H1 (cell line): ENCODE measurements around the gene MRPL54. TPM values are rescaled to one million over a fixed set of nuclear protein-coding genes. Genes with fewer than 3 reads are reported as not detected.

Source experiments
- CBX5 ChIP-seq: fragments of 300-800, 300-1000 bp; sonication (generic); IDR thresholded peaks from 2 replicates; pipeline ENCODE4 v1.7.1; 2016; ENCODE audit warnings: antibody characterized with exemption, low read length, low read depth
- FOSL1 ChIP-seq: IDR thresholded peaks from 2 replicates; pipeline ENCODE4 v1.6.1; 2011; ENCODE audit warnings: mild to moderate bottlenecking, low read depth, low read length, moderate library complexity; ENCODE audit not compliant: insufficient read depth
- RAD21 ChIP-seq, 2 experiments: IDR thresholded peaks in 1 of 2; conservative IDR thresholded peaks in 1 of 2; 2 replicates each; pipeline ENCODE4 v1.6.1; 2011; ENCODE audit warnings: low read depth in 2 of 2, low read length in 2 of 2, improper control_type of control experiment in 1 of 2, inconsistent platforms in 1 of 2, mild to moderate bottlenecking in 1 of 2, moderate library complexity in 1 of 2
- SIX5 ChIP-seq: IDR thresholded peaks from 2 replicates; pipeline ENCODE4 v1.6.1; 2011; ENCODE audit warnings: mild to moderate bottlenecking, low read depth, low read length
- polyA plus RNA-seq, 7 experiments: library from polyadenylated mRNA; depleted of rRNA in 3 of 7; stranded (reverse) in 5 of 7; unstranded in 2 of 7; fragments of >200 nt in 5 of 7; fragments of 200-250 nt in 2 of 7; gene quantifications; 1 replicate in 5 of 7; 2 replicates in 1 of 7; 4 replicates in 1 of 7; pipeline versions ENCODE4 v1.2.1 to v1.2.3, GENCODE V29; 2011 to 2013; ENCODE audit warnings: missing spikeins in 2 of 7, mixed read lengths in 2 of 7
- total RNA-seq: library from RNA; stranded (reverse); fragmentation: NEBNext Ultra II Directional; extraction: Animal tissue kit (Norgen Biotek cat#: 25700); gene quantifications from 2 replicates; pipeline ENCODE4 v1.2.1, GENCODE V29; 2021
- TF ChIP-seq, protein P1 (sequence below): fragments of 300-600 bp; sonication (generic); IDR thresholded peaks from 2 replicates; pipeline ENCODE4 v1.7.1; 2012; ENCODE audit warnings: low read length, moderate library complexity, mild to moderate bottlenecking, inconsistent platforms; ENCODE audit not compliant: insufficient replicate concordance
- TF ChIP-seq, protein P2 (sequence below): IDR thresholded peaks from 2 replicates; pipeline ENCODE4 v1.6.1; 2012; ENCODE audit warnings: inconsistent platforms
- TF ChIP-seq, protein P3 (sequence below): IDR thresholded peaks from 2 replicates; pipeline ENCODE4 v1.6.1; 2012; ENCODE audit warnings: low read length, inconsistent platforms

MRPL54 gene
- total and polyA plus RNA-seq, 2 of the 8 experiments (the other 6 are each of a cell fraction or from before 2014, with no cell fraction given), result 63.8 to 72.8 TPM

DNA sequence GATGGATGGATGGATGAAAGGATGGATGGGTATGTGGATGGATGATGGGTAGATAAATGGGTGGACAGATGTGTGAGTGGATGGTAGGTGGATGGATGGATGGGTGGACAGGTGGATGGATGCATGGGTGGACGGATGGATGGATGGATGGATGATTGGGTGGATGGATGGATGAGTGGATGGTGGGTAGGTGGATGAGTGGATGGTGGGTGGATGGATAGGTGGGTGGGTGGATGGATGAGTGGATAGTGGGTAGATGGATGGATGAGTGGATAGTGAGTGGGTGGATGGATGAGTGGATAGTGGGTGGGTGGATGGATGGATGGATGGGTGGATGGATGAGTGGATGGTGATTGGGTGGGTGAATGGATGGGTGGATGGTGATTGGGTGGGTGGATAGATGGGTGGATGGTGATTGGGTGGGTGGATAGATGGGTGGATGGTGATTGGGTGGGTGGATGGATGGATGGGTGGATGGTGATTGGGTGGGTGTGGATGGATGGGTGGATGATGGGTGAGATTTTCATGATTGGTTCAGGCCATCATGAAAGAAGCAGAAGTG is 14.1 kb downstream of the MRPL54 start (continued):
- TF ChIP-seq, protein P1, sequence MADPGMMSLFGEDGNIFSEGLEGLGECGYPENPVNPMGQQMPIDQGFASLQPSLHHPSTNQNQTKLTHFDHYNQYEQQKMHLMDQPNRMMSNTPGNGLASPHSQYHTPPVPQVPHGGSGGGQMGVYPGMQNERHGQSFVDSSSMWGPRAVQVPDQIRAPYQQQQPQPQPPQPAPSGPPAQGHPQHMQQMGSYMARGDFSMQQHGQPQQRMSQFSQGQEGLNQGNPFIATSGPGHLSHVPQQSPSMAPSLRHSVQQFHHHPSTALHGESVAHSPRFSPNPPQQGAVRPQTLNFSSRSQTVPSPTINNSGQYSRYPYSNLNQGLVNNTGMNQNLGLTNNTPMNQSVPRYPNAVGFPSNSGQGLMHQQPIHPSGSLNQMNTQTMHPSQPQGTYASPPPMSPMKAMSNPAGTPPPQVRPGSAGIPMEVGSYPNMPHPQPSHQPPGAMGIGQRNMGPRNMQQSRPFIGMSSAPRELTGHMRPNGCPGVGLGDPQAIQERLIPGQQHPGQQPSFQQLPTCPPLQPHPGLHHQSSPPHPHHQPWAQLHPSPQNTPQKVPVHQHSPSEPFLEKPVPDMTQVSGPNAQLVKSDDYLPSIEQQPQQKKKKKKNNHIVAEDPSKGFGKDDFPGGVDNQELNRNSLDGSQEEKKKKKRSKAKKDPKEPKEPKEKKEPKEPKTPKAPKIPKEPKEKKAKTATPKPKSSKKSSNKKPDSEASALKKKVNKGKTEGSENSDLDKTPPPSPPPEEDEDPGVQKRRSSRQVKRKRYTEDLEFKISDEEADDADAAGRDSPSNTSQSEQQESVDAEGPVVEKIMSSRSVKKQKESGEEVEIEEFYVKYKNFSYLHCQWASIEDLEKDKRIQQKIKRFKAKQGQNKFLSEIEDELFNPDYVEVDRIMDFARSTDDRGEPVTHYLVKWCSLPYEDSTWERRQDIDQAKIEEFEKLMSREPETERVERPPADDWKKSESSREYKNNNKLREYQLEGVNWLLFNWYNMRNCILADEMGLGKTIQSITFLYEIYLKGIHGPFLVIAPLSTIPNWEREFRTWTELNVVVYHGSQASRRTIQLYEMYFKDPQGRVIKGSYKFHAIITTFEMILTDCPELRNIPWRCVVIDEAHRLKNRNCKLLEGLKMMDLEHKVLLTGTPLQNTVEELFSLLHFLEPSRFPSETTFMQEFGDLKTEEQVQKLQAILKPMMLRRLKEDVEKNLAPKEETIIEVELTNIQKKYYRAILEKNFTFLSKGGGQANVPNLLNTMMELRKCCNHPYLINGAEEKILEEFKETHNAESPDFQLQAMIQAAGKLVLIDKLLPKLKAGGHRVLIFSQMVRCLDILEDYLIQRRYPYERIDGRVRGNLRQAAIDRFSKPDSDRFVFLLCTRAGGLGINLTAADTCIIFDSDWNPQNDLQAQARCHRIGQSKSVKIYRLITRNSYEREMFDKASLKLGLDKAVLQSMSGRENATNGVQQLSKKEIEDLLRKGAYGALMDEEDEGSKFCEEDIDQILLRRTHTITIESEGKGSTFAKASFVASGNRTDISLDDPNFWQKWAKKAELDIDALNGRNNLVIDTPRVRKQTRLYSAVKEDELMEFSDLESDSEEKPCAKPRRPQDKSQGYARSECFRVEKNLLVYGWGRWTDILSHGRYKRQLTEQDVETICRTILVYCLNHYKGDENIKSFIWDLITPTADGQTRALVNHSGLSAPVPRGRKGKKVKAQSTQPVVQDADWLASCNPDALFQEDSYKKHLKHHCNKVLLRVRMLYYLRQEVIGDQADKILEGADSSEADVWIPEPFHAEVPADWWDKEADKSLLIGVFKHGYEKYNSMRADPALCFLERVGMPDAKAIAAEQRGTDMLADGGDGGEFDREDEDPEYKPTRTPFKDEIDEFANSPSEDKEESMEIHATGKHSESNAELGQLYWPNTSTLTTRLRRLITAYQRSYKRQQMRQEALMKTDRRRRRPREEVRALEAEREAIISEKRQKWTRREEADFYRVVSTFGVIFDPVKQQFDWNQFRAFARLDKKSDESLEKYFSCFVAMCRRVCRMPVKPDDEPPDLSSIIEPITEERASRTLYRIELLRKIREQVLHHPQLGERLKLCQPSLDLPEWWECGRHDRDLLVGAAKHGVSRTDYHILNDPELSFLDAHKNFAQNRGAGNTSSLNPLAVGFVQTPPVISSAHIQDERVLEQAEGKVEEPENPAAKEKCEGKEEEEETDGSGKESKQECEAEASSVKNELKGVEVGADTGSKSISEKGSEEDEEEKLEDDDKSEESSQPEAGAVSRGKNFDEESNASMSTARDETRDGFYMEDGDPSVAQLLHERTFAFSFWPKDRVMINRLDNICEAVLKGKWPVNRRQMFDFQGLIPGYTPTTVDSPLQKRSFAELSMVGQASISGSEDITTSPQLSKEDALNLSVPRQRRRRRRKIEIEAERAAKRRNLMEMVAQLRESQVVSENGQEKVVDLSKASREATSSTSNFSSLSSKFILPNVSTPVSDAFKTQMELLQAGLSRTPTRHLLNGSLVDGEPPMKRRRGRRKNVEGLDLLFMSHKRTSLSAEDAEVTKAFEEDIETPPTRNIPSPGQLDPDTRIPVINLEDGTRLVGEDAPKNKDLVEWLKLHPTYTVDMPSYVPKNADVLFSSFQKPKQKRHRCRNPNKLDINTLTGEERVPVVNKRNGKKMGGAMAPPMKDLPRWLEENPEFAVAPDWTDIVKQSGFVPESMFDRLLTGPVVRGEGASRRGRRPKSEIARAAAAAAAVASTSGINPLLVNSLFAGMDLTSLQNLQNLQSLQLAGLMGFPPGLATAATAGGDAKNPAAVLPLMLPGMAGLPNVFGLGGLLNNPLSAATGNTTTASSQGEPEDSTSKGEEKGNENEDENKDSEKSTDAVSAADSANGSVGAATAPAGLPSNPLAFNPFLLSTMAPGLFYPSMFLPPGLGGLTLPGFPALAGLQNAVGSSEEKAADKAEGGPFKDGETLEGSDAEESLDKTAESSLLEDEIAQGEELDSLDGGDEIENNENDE, result no peak
- TF ChIP-seq SIX5 (no peak), RAD21 (IDR thresholded peaks at IDR 0.05 in 1 of 2, conservative IDR thresholded peaks at IDR 0.05 in 1 of 2; ENCODE audit: low read depth in 2 of 2, low read length in 2 of 2) (no peak), CBX5 (no peak), FOSL1 (no peak)
- TF ChIP-seq, protein P2, sequence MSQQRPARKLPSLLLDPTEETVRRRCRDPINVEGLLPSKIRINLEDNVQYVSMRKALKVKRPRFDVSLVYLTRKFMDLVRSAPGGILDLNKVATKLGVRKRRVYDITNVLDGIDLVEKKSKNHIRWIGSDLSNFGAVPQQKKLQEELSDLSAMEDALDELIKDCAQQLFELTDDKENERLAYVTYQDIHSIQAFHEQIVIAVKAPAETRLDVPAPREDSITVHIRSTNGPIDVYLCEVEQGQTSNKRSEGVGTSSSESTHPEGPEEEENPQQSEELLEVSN, result no peak
- TF ChIP-seq, protein P3, sequence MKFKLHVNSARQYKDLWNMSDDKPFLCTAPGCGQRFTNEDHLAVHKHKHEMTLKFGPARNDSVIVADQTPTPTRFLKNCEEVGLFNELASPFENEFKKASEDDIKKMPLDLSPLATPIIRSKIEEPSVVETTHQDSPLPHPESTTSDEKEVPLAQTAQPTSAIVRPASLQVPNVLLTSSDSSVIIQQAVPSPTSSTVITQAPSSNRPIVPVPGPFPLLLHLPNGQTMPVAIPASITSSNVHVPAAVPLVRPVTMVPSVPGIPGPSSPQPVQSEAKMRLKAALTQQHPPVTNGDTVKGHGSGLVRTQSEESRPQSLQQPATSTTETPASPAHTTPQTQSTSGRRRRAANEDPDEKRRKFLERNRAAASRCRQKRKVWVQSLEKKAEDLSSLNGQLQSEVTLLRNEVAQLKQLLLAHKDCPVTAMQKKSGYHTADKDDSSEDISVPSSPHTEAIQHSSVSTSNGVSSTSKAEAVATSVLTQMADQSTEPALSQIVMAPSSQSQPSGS, result no peak
